Activated CD8-positive, alpha-beta T cell treated with anti-CD3 and anti-CD28 coated beads for 36 hours (primary cell): Measurements from ENCODE around the gene NOS1. TPM values are rescaled to one million over a fixed set of nuclear protein-coding genes. Genes with fewer than 3 reads are reported as not detected.

Experiments used
- ATAC-seq: fragments of 200-7000 bp; cut with Tn5 transposase; one replicate; pipeline ENCODE4 v1.10.0; 2021; ENCODE audit warnings: mild to moderate bottlenecking, moderate library complexity
- CTCF ChIA-PET: fragments of 350-600 bp; sonication (Branson Sonifier 250); formaldehyde crosslinking; loops from one replicate; lab custom pipeline; 2021; ENCODE audit warnings: antibody characterized with exemption; lab: Charles Lee
- POLR2A ChIA-PET: fragments of 350-600 bp; sonication (Branson Sonifier 250); formaldehyde crosslinking; loops from one replicate; lab custom pipeline; 2021; ENCODE audit warnings: antibody characterized with exemption; lab: Charles Lee
- DNase-seq: peaks from one replicate; pipeline ENCODE4 v3.0.0-alpha.2; 2020
- H3K27ac Mint-ChIP-seq: one replicate; pipeline ENCODE4 v1.8.0; 2021; ENCODE audit warnings: mild to moderate bottlenecking, mixed read lengths
- H3K27me3 Mint-ChIP-seq: one replicate; pipeline ENCODE4 v1.8.0; 2021; ENCODE audit warnings: mixed read lengths
- H3K36me3 Mint-ChIP-seq: one replicate; pipeline ENCODE4 v1.8.0; 2021; ENCODE audit warnings: low read depth, mixed read lengths
- H3K4me1 Mint-ChIP-seq: one replicate; pipeline ENCODE4 v1.8.0; 2021; ENCODE audit warnings: low read depth, mixed read lengths
- H3K4me3 Mint-ChIP-seq: one replicate; pipeline ENCODE4 v1.8.0; 2021; ENCODE audit warnings: mild to moderate bottlenecking, moderate library complexity, mixed read lengths
- H3K9me3 Mint-ChIP-seq: one replicate; pipeline ENCODE4 v1.8.0; 2021; ENCODE audit warnings: mixed read lengths
- intact Hi-C: fragments of 100-400 bp; cut with micrococcal nuclease; formaldehyde crosslinking; loops from one replicate; pipeline ENCODE4 v1.10.0; 2022
- total RNA-seq, 2 experiments: library from RNA; stranded (reverse); gene quantifications; one replicate each; pipeline ENCODE4 v1.2.3, GENCODE V29; 2021
- TF ChIP-seq, protein P1 (sequence below): fragments of 200-600 bp; IDR thresholded peaks from one replicate; pipeline ENCODE4 v1.8.0; 2022; ENCODE audit warnings: antibody characterized with exemption, mild to moderate bottlenecking

NOS1 gene
- total RNA-seq, 2 experiments from 2014 or later, result not detected

GRCh38 chr12:117234441-117234840 is 127.0 kb downstream of the NOS1 start:
- TF ChIP-seq, protein P1, sequence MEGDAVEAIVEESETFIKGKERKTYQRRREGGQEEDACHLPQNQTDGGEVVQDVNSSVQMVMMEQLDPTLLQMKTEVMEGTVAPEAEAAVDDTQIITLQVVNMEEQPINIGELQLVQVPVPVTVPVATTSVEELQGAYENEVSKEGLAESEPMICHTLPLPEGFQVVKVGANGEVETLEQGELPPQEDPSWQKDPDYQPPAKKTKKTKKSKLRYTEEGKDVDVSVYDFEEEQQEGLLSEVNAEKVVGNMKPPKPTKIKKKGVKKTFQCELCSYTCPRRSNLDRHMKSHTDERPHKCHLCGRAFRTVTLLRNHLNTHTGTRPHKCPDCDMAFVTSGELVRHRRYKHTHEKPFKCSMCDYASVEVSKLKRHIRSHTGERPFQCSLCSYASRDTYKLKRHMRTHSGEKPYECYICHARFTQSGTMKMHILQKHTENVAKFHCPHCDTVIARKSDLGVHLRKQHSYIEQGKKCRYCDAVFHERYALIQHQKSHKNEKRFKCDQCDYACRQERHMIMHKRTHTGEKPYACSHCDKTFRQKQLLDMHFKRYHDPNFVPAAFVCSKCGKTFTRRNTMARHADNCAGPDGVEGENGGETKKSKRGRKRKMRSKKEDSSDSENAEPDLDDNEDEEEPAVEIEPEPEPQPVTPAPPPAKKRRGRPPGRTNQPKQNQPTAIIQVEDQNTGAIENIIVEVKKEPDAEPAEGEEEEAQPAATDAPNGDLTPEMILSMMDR, result no peak
- Mint-ChIP-seq H3K9me3 (no peaks in the 10 kb centered on the region), H3K27me3 (peaks cover 7% of the 10 kb centered on the region), H3K36me3 (no peaks in the 10 kb centered on the region), H3K4me3 (no peak overlapping the region), H3K27ac (no peak overlapping the region), H3K4me1 (no peaks in the 10 kb centered on the region)
- ChIA-PET POLR2A (no interaction called here), CTCF (interaction anchor here (1.9 to 2.3 kb wide), 2 partner anchors 15 to 21 kb away, joined by 5 to 6 read pairs; no protein-coding TSS in a partner anchor)
- intact Hi-C loops, result no loop called here
- ATAC-seq, result no peak
- DNase-seq, result no peak

DNA sequence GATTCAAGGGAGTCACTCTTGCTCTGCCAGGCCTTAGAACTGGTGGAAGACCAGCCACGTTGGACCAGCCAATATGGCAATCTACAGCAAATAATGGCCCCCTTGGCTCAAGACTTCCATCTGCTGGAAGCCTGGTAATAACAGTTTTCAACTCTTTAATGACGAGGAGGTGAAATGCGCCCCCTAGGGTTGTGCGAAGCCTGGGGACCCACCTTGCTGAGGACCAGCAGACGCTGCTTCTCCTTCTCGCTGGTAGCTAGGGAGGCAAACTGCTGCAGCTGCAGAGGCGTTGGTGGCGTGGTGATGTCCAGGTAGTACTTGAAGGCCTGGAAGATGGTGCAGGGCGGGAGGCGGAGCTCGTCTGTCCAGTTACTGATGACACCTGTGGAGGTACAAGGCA is 129.7 kb downstream of the NOS1 start:
- Mint-ChIP-seq H3K4me1 (no peaks in the 10 kb centered on the region), H3K27me3 (peaks cover 9% of the 10 kb centered on the region), H3K36me3 (no peaks in the 10 kb centered on the region), H3K9me3 (no peaks in the 10 kb centered on the region), H3K4me3 (no peak overlapping the region), H3K27ac (no peak overlapping the region)
- TF ChIP-seq, protein P1, result no peak
- intact Hi-C loops, result no loop called here
- ATAC-seq (no peak), DNase-seq (peak; percentile 5)
- CTCF ChIA-PET, result interaction anchor here (1.4 to 2.7 kb wide), 3 partner anchors 20 to 605 kb away, joined by 3 to 11 read pairs (median 5); no protein-coding TSS in a partner anchor
- POLR2A ChIA-PET, result no interaction called here

DNA sequence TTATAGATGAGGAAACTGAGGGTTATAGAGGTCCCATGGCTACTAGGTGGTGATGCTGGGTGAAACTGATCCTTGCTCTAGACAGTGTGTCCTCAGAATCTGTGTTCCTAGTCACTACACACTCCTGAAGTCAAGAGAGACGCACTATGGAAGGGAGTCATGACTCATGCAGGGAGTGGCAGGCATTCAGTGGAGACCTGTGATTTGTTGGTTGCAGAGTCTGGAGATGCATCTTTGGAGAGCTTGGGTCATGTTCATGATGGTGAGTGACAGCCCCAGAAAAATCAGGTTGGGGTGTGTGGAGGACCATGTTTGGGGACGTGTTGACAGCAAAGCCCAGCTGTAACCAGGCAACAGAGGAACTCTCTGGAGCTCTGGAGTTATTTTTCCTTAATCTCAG is 133.2 kb downstream of the NOS1 start:
- TF ChIP-seq, protein P1, result no peak
- ATAC-seq, result no peak
- no peak overlapping the region for H3K27ac Mint-ChIP-seq
- no peaks in the 10 kb centered on the region for H3K4me1 Mint-ChIP-seq
- ChIA-PET POLR2A (no interaction called here), CTCF (interaction anchor here (1.0 to 2.6 kb wide), 3 partner anchors 8 to 609 kb away, joined by 3 to 15 read pairs (median 4); no protein-coding TSS in a partner anchor)
- intact Hi-C loops, result no loop called here
- DNase-seq, result no peak
- no peaks in the 10 kb centered on the region for H3K36me3 Mint-ChIP-seq
- H3K9me3 Mint-ChIP-seq, result no peaks in the 10 kb centered on the region
- H3K27me3 Mint-ChIP-seq, result peaks cover 9% of the 10 kb centered on the region
- H3K4me3 Mint-ChIP-seq, result no peak overlapping the region

DNA sequence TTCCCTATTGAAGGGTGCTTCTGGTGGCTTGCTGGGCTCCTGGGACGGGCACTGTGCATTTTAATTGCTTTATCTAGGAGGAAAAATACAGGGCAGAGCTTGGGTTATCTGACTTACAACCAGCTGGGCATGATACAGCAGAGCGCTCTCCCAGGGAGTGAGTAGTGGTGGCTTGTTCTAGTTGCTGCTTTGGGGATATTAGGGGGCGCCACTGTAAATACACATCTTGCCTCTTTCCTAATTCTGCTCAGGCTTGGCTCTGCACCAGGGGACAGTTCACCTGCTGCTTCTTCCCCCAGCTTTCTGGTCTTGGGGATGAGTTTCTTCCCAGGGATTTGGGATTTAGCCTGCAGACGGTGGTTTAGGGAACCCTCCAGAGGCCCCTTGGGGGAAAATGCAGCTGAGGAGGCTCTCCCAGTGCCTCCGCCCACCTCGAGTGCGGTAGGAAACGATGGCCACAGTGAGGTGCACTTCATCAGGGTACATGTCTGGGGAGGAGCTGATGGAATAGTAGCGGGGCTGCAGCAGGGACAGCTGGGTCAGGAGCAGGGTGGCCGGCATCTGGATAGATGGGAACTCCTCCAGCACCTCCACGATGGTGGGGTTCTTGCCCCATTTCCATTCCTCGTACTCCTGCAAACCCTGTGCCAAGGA is 134.3 kb downstream of the NOS1 start:
- Mint-ChIP-seq H3K27me3 (peaks cover 9% of the 10 kb centered on the region), H3K36me3 (no peaks in the 10 kb centered on the region), H3K9me3 (no peaks in the 10 kb centered on the region), H3K27ac (no peak overlapping the region), H3K4me3 (no peak overlapping the region), H3K4me1 (no peaks in the 10 kb centered on the region)
- CTCF ChIA-PET, result interaction anchor here (1.0 to 2.6 kb wide), 4 partner anchors 9 to 610 kb away, joined by 3 to 15 read pairs (median 4); no protein-coding TSS in a partner anchor
- ATAC-seq (no peak), DNase-seq (no peak)
- intact Hi-C loops, result no loop called here
- TF ChIP-seq, protein P1, result no peak
- POLR2A ChIA-PET, result no interaction called here

GRCh38 chr12:117226505-117226904 is 134.9 kb downstream of the NOS1 start:
- CTCF ChIA-PET, result interaction anchor here (1.0 to 2.6 kb wide), 2 partner anchors 10 to 13 kb away, joined by 3 to 15 read pairs; no protein-coding TSS in a partner anchor
- ATAC-seq (no peak), DNase-seq (no peak)
- POLR2A ChIA-PET, result no interaction called here
- intact Hi-C loops, result no loop called here
- no peak overlapping the region for H3K4me3 Mint-ChIP-seq
- peaks cover 5% of the 10 kb centered on the region for H3K27me3 Mint-ChIP-seq
- no peaks in the 10 kb centered on the region for H3K36me3 Mint-ChIP-seq
- H3K4me1 Mint-ChIP-seq, result no peaks in the 10 kb centered on the region
- TF ChIP-seq, protein P1, result no peak
- H3K9me3 Mint-ChIP-seq, result no peaks in the 10 kb centered on the region
- H3K27ac Mint-ChIP-seq, result no peak overlapping the region
